Breast epithelium (tissue), 3 donors: ENCODE results near the gene IL1RAPL2.

Experiments
- POLR2AphosphoS5 ChIP-seq, 3 donors: sonication (generic); formaldehyde crosslinking; IDR thresholded peaks; one replicate each; pipeline ENCODE4 v1.6.1; 2017; ENCODE audit warnings: antibody characterized with exemption in 3 of 3
- TF ChIP-seq, protein P1 (sequence below), 3 donors: fragments of 450-650 bp; IDR thresholded peaks; one replicate each; pipeline ENCODE4 v1.5.1; 2016 to 2017; ENCODE audit warnings: antibody characterized with exemption in 3 of 3, mild to moderate bottlenecking in 3 of 3, moderate library complexity in 3 of 3

DNA sequence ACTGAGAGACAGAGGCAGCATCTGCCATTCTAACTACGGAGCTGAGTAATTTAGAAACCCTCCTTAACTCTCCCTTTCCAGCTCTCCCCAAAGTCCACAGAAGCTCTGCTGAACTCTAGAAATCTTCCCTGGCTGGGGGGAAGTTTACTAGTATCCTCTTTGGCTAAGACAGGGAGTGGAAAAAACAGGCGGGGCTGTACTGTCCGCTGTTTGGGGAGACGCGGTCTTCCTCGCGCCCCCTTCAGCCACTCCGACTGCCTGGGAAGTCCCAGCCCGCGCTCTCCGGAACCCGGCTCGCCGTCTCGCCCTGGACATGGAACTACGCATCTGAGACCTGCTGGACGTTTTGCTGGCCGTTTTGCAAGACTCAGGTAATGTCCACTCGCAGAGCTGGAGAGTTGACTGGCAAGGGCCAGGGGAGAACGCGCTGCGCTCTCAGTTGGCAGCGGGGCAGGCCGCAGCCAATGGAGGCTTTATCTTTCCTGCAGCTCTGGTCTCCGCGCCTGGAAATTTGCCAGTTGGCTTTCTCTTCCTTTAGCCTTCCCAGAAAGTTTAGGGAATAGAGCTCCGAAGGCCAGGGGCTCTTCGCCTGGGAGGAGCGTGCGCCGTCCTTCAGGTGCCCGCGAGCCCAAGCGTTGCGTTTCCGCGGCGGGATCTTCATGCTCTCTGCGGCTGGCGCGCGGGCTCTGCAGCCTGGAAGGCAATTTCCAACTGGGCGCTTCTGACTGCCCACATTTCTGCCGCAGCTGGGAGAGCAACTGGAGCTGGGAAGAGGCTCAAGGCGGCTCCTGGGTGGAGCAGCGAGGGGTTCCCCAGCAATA is 892 bp downstream of the IL1RAPL2 start:
- TF ChIP-seq, protein P1, sequence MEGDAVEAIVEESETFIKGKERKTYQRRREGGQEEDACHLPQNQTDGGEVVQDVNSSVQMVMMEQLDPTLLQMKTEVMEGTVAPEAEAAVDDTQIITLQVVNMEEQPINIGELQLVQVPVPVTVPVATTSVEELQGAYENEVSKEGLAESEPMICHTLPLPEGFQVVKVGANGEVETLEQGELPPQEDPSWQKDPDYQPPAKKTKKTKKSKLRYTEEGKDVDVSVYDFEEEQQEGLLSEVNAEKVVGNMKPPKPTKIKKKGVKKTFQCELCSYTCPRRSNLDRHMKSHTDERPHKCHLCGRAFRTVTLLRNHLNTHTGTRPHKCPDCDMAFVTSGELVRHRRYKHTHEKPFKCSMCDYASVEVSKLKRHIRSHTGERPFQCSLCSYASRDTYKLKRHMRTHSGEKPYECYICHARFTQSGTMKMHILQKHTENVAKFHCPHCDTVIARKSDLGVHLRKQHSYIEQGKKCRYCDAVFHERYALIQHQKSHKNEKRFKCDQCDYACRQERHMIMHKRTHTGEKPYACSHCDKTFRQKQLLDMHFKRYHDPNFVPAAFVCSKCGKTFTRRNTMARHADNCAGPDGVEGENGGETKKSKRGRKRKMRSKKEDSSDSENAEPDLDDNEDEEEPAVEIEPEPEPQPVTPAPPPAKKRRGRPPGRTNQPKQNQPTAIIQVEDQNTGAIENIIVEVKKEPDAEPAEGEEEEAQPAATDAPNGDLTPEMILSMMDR (IDR thresholded peaks at IDR 0.05), result no peak
- TF ChIP-seq POLR2AphosphoS5 (IDR thresholded peaks at IDR 0.05), result no peak
